H1 (cell line): ENCODE results near the gene TRDMT1. TPM values are rescaled to one million over a fixed set of nuclear protein-coding genes. Genes with fewer than 3 reads are reported as not detected.

Experiments used
- CHD7 ChIP-seq: fragments of 300-600 bp; sonication (generic); IDR thresholded peaks from 2 replicates; pipeline ENCODE4 v1.7.1; 2012; ENCODE audit warnings: low read length, moderate library complexity, mild to moderate bottlenecking, inconsistent platforms; ENCODE audit not compliant: insufficient replicate concordance
- GABPA ChIP-seq: IDR thresholded peaks from 2 replicates; pipeline ENCODE4 v1.6.1; 2011; ENCODE audit warnings: mild to moderate bottlenecking, low read length, moderate library complexity, borderline replicate concordance; ENCODE audit not compliant: insufficient read depth
- SAP30 ChIP-seq: fragments of 300-600 bp; sonication (generic); IDR thresholded peaks from 2 replicates; pipeline ENCODE4 v1.7.1; 2012; ENCODE audit warnings: low read length, moderate library complexity, mild to moderate bottlenecking, inconsistent platforms; ENCODE audit not compliant: insufficient read depth, insufficient replicate concordance
- TEAD4 ChIP-seq: IDR thresholded peaks from 2 replicates; pipeline ENCODE4 v1.6.1; 2012; ENCODE audit warnings: low read depth, low read length, inconsistent platforms, mixed read lengths
- polyA plus RNA-seq, 7 experiments: library from polyadenylated mRNA; depleted of rRNA in 3 of 7; stranded (reverse) in 5 of 7; unstranded in 2 of 7; fragments of >200 nt in 5 of 7; fragments of 200-250 nt in 2 of 7; gene quantifications; 1 replicate in 5 of 7; 2 replicates in 1 of 7; 4 replicates in 1 of 7; pipeline versions ENCODE4 v1.2.1 to v1.2.3, GENCODE V29; 2011 to 2013; ENCODE audit warnings: missing spikeins in 2 of 7, mixed read lengths in 2 of 7
- total RNA-seq: library from RNA; stranded (reverse); fragmentation: NEBNext Ultra II Directional; extraction: Animal tissue kit (Norgen Biotek cat#: 25700); gene quantifications from 2 replicates; pipeline ENCODE4 v1.2.1, GENCODE V29; 2021

Gene TRDMT1
- total and polyA plus RNA-seq, 2 of the 8 experiments (the other 6 are each of a cell fraction or from before 2014, with no cell fraction given), result 7.4 to 21.4 TPM

- no peak for TF ChIP-seq CHD7
- TF ChIP-seq TEAD4, result no peak
- TF ChIP-seq GABPA, result no peak
- no peak for TF ChIP-seq SAP30
Observed at GRCh38 chr10:17155826-17156225, 45.6 kb downstream of the TRDMT1 start (continued).
